Measurements from ENCODE around the gene POU2AF1. TPM values are rescaled to one million over a fixed set of nuclear protein-coding genes. Genes with fewer than 3 reads are reported as not detected.

POU2AF1 gene
- total and polyA plus RNA-seq, 2 of the 13 experiments (the other 11 are each of a cell fraction or from before 2014, with no cell fraction given), result 1.9 to 3.6 TPM

GRCh38 chr11:111336582-111337256 is 42.4 kb downstream of the POU2AF1 start (continued):
- TF ChIP-seq SP140L (CRISPR knock-in tag; IDR thresholded peaks at IDR 0.05; ENCODE audit: borderline replicate concordance), result no peak
- no peak for TF ChIP-seq ISX (CRISPR knock-in tag; conservative IDR thresholded peaks at IDR 0.05)
- TF ChIP-seq PCBP1 (IDR thresholded peaks at IDR 0.05; ENCODE audit: borderline replicate concordance, low read depth, low read length), result no peak
- TF ChIP-seq ZNF34 (CRISPR knock-in tag; IDR thresholded peaks at IDR 0.05; ENCODE audit: borderline replicate concordance), result no peak
- no peak for TF ChIP-seq NR3C1 (CRISPR knock-in tag; IDR thresholded peaks at IDR 0.05)
- TF ChIP-seq HNRNPL (IDR thresholded peaks at IDR 0.05; ENCODE audit: low read depth, low read length), result no peak
- peak; percentile 39; the same call in 1 of the 2 replicates for TF ChIP-seq FOXA3 (CRISPR knock-in tag; IDR thresholded peaks at IDR 0.05)
- TF ChIP-seq SMYD3 (CRISPR knock-in tag; IDR thresholded peaks at IDR 0.05), result no peak
- TF ChIP-seq NCOR1 (IDR thresholded peaks at IDR 0.05; ENCODE audit: borderline replicate concordance, low read length), result no peak
- TF ChIP-seq ZNF710 (CRISPR knock-in tag; IDR thresholded peaks at IDR 0.05; ENCODE audit: borderline replicate concordance), result 0 out of 2 replicates have a peak, but pooled peaks have one; percentile 23
- no peak for TF ChIP-seq IRF2 (CRISPR knock-in tag; IDR thresholded peaks at IDR 0.05)
- no peak for TF ChIP-seq ATM (IDR thresholded peaks at IDR 0.05; ENCODE audit: borderline replicate concordance)
- TF ChIP-seq ATF6 (CRISPR knock-in tag; conservative IDR thresholded peaks at IDR 0.05), result no peak
- TF ChIP-seq ZNF333 (CRISPR knock-in tag; IDR thresholded peaks at IDR 0.05; ENCODE audit: borderline replicate concordance), result no peak
- no peak for TF ChIP-seq ZNF672 (CRISPR knock-in tag; IDR thresholded peaks at IDR 0.05)
- no peak for TF ChIP-seq ATF3 (CRISPR knock-in tag; IDR thresholded peaks at IDR 0.05)
- no peak for TF ChIP-seq ZNF557 (CRISPR knock-in tag; IDR thresholded peaks at IDR 0.05)
- TF ChIP-seq NFYC (CRISPR knock-in tag; IDR thresholded peaks at IDR 0.05), result no peak
- TF ChIP-seq ZBTB2 (CRISPR knock-in tag; IDR thresholded peaks at IDR 0.05; ENCODE audit: low read depth), result no peak
- no peak for TF ChIP-seq ZNF841 (CRISPR knock-in tag; IDR thresholded peaks at IDR 0.05; ENCODE audit: borderline replicate concordance)
- TF ChIP-seq MED13 (CRISPR knock-in tag; IDR thresholded peaks at IDR 0.05), result no peak
- no peak for TF ChIP-seq ZBTB37 (CRISPR knock-in tag; IDR thresholded peaks at IDR 0.05)
